HG02759 (cell line): ENCODE measurements around the gene SNCB.
"Not testable (repeated sequence)": the region's sequence is repeated elsewhere in the genome, so short reads cannot be mapped to it uniquely, and the experiment has no call there.

Source experiments
- ATAC-seq: cut with Tn5 transposase; IDR thresholded peaks from one replicate; pipeline ENCODE4 v1.9.1; 2021; ENCODE audit warnings: mild to moderate bottlenecking, moderate library complexity; ENCODE audit not compliant: unreplicated experiment

SNCB gene

DNA sequence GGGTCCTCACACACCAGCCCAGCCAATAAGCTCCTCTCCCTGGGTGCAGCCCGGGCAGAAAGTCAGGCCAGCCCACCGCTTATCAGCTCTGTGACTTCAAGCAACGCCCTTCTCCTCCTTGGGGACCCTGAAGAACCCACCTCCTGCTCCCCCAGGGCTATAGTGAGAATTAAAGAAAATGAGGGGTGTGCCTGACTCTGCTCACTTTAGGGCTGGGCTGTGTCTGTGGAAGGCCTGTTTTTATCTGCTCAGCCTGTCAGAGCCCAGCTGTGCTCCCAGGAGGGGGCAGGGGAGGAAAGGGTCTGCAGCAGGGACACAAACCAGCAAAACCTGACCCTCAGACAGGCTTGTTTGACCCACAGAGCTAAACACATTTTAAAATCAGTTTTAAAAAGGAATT lies 24.3 kb downstream of the SNCB start:
- no peak for ATAC-seq

GRCh38 chr5:176603091-176603490 lies 27.2 kb downstream of the SNCB start:
- ATAC-seq = no peak

DNA sequence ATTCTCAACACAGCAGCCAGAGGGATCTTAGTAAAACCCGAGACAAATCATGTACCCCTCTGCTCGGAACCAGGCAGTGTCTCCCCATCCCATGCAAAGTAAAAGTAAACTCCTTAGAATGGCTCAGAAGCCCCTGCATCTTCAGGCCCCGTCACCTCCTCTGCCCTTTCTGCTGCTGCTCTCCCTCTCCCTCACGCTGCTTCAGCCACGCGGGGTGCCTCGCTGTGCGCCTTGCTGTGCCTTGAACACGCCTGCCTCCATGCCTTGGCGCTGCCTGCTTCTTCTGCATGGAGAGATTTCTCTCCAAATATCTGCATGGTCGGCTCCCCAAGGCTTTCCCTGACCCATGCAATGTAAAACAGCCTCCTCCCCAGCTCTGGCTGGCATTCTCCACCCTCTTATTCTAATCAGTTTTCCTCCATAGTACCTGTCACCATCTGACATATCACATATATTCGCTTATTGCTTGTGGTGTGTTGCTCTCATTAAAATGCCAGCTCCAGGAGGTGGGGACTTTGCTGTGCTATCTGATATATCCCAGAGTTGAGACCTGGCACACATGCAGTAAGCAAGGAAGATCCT lies 28.3 kb downstream of the SNCB start:
- ATAC-seq = no peak

DNA sequence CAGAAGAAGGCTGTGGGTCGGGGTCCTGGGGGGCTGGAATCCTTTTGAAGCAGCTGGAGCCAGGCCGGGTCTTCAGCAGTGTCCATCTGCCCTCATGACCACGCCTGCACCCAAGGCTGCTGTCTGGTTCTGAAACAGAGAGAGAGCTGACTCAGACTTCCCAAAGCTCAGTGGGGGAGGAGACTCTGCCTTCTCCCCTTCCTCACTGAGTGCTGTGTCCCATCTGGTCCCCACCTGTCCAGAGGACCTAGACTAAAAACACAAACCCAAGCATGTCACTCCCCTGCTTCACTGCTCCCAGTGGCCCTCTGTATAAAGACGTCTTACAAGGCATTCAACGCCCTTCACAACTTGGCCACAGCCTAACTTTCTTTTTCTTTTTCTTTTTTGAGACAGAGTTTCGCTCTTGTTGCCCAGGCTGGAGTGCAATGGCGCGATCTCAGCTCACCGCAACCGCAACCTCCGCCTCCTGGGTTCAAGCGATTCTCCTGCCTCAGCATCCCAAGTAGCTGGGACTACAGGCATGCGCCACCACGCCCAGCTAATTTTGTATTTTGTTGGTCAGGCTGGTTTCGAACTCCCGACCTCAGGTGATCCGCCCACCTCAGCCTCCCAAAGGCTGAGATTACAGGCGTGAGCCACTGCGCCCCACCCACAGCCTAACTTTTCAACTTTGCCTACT lies 30.4 kb downstream of the SNCB start:
- not testable (repeated sequence) for ATAC-seq

GRCh38 chr5:176597417-176598389 lies 32.6 kb downstream of the SNCB start:
- ATAC-seq = no peak

- peak; percentile 76 for ATAC-seq
Observed at GRCh38 chr5:176596689-176597416, 33.5 kb downstream of the SNCB start.

GRCh38 chr5:176596069-176596644 lies 34.2 kb downstream of the SNCB start:
- no peak for ATAC-seq

DNA sequence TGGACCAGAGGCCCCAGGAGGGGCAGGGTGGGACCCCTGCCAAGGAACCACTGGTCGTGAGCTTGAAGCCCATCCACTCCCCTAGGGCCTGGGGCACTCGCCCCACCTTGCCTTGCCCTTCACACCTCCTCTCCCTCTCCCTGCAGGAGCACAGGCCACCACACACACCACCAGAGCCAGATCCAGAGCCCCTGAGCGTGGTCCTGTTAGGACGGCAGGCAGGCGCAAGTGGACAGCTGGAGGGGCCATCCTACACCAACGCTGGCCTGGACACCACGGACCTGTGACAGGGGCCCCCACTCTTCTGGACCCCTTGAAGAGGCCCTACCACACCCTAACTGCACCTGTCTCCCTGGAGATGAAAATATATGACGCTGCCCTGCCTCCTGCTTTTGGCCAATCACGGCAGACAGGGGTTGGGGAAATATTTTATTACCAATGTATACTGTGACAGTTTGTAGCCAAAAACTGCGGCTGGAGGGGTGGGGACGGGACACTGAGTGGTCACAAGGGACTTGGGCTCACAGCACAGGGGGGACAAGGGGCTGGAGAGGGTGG lies 34.9 kb downstream of the SNCB start:
- ATAC-seq = no peak

DNA sequence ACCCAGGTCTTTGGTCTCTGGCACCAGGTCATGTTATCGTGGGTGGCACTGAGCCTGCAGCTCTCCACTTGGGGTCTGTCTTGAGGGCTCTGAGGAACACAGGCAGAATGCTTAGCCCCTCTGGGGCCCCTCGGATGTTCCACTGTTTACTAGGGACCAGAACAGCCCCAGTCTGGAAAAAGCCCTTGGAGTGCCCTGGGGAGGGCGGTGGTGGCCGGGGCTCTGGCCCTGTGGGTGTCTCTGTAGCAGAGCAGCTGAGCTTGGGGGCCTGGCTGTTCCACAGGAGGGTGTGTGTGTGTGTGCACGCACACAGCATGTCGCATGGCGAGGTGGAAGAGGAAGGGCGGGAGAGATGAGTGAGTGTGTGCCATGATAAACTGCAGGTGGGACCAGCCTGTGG lies 35.8 kb downstream of the SNCB start:
- no peak for ATAC-seq

DNA sequence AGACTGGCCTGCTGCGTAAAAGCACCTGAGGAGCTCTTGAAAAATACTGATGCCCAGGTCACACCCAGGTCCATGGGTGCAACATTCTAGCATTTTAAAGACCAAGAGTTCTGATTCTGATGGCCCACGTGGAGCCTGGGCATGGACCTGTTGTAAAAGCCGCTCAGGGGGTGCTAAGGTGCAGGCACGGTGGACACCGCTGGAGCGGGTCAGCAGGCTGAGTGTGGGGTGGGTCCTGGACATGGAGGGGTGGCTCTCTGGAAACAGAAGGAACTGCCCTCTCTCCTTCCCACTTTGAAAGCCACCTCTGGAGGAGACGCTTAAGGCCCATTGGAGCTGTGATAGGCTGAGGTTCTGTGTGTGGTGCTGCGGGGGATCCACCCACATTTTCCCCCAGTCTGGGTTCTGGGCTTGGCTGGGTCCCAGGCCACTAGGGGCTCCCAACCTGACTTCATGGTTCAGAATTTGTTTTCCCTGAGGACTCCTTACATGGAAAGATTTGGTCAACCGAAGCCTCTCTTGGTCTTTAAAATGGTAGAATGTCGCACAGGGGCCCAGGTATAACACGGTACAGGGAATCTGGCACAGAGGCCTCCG lies 37.0 kb downstream of the SNCB start:
- no peak for ATAC-seq

- ATAC-seq = no peak
Observed at GRCh38 chr5:176592573-176592972, 37.8 kb downstream of the SNCB start.

- not testable (repeated sequence) for ATAC-seq
Observed at GRCh38 chr5:176591667-176592066, 38.7 kb downstream of the SNCB start.

DNA sequence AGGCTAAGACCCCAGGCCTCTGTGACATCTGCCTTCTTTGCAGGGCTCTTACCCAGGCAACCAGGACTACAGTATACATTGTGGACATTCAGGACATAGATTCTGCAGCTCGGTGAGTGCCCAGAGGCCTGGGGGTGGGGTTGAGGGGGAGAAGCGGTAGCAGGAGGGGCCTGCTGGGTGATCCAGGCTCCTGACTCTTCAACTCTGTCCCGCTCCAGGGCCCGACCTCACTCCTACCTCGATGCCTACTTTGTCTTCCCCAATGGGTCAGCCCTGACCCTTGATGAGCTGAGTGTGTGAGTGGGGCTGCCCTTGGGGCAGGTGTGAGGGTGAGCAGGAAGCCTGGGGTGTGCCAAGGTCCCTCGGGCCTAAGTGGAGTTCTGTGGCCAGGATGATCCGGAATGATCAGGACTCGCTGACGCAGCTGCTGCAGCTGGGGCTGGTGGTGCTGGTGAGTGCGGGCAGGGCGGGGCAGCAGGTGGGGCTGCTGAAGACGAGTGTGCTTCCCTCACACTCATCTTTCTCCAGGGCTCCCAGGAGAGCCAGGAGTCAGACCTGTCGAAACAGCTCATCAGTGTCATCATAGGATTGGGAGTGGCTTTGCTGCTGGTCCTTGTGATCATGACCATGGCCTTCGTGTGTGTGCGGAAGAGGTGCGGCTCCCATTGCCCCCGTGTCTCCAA lies 40.2 kb downstream of the SNCB start:
- ATAC-seq = no peak

DNA sequence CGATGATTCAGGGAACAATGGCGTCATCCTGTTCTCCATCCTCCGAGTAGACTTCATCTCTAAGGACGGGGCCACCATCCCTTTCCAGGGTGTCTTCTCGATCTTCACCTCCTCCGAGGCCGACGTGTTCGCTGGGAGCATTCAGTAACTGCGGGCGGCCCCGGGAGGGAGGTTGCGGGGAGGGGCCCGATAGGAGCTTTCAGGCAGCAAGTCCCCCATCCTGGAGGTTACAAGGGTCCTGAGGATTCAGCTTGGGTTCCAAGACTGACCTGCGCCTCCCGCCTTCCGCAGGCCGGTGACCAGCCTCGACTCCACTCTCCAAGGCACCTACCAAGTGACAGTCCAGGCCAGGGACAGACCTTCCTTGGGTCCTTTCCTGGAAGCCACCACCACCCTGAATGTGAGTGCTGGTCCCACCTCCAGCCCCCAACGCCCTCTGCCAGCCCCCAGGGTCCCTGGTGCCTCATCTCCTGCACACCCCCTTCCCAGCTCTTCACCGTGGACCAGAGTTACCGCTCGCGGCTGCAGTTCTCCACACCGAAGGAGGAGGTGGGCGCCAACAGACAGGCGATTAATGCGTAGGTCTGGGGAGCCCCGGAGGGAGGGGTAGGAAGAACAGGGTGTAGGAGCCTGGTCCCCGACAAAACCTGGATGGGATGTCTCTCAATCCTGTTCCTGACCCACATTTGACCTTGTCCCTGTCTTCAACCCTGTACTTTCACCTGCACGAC lies 41.1 kb downstream of the SNCB start:
- no peak for ATAC-seq

- no peak for ATAC-seq
Observed at GRCh38 chr5:176588297-176588696, 42.0 kb downstream of the SNCB start.

DNA sequence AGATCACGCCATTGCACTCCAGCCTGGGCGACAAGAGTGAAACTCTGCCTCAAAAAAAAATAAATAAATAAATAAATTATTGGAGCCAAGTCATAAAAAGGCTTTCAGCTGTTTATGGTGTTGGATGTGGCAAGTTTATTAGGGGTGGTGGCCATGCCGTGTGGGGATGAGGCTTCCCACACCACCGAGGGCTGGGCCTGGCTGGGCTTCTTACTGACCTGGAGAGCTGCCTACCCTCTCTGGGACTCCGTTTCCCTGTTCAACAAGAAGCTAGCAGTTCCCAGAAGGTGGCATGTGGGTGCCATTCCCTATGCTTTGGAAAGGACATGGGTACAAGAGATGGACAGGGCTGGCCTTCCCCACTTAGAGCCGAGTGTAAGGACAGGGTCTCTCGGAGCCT lies 42.9 kb downstream of the SNCB start:
- ATAC-seq = no peak

DNA sequence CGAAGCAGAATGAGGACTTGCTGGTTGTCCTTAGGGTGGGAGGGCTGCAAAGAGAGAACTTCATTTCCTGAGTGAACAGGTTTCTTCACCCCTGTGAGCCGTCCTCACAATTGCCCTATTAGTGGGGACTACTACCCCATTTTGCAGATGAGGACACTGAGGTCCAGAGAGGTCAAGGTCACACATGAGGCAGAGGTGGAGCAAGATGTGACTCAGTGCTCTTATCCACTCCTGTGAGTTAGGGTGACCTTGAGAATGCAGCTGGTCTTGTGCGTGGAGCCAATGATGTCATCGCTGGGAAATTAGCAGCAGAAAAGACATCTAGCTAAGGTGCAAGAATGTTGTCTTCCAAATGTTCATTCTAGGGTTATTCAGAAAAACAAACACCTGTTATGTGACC lies 47.3 kb downstream of the SNCB start:
- no peak for ATAC-seq

- ATAC-seq = no peak
Observed at GRCh38 chr5:176581361-176581760, 49.0 kb downstream of the SNCB start.

DNA sequence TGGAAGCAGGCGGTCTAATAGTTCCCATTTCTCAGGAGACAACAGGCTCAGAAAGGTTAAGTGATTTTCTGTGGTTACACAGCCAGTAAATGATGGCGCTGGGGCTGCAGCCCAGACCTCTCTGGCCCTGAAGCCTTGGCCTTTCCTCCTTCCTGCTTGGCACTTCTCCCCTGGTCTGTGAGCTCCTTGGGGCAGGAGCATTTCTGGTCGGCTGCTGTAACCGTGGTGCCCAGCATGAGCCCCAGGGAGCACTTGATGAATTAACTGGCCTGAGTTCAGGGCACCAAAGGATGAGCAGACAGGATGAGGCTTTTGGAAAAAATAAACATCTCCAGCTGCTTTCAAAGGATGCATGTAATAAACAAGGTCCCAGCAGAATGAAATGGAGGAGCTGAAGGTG lies 51.0 kb downstream of the SNCB start:
- no peak for ATAC-seq
